ENCODE measurements around the gene CNKSR1. TPM values are rescaled to one million over a fixed set of nuclear protein-coding genes. Genes with fewer than 3 reads are reported as not detected.
A peak's percentile ranks its signal among the peaks of the same experiment; 100 is the strongest.

The CNKSR1 gene, protein sequence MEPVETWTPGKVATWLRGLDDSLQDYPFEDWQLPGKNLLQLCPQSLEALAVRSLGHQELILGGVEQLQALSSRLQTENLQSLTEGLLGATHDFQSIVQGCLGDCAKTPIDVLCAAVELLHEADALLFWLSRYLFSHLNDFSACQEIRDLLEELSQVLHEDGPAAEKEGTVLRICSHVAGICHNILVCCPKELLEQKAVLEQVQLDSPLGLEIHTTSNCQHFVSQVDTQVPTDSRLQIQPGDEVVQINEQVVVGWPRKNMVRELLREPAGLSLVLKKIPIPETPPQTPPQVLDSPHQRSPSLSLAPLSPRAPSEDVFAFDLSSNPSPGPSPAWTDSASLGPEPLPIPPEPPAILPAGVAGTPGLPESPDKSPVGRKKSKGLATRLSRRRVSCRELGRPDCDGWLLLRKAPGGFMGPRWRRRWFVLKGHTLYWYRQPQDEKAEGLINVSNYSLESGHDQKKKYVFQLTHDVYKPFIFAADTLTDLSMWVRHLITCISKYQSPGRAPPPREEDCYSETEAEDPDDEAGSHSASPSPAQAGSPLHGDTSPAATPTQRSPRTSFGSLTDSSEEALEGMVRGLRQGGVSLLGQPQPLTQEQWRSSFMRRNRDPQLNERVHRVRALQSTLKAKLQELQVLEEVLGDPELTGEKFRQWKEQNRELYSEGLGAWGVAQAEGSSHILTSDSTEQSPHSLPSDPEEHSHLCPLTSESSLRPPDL
- under 0.01 and 0.12 TPM in 2 replicates for total RNA-seq (2014; rRNA removed; shearing (Covaris generic))

DNA sequence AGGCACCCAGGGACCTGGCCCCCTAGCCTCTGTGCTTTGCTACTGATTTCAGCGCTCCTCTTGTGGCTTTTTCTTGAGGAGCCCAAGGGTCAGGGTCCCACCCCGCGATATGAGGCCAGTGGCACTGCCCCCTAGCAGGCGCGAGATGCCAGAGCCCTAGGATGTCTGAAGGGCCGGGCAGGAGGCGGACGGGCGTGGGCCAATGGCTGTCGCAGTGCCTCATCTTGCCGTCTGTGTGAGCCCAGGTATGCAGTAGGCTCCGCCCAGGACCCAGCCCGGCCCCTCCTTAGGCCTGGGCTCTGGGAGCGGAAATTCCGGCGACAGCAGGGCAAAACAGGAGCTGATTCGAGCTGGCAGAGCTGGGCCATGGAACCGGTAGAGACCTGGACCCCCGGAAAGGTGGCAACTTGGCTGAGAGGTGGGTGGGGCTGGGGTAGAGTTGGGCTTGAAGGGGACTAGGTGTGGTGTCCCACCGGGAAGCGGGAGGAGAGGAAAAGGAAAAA is at the start of gene CNKSR1:
TSS of gene CNKSR1 (plus strand) at position 310 of the 503 bp plus-strand sequence. CDS start at position 367, 57 bp downstream.
- no peak for DNase-seq (ENCODE audit: low read depth)

DNA sequence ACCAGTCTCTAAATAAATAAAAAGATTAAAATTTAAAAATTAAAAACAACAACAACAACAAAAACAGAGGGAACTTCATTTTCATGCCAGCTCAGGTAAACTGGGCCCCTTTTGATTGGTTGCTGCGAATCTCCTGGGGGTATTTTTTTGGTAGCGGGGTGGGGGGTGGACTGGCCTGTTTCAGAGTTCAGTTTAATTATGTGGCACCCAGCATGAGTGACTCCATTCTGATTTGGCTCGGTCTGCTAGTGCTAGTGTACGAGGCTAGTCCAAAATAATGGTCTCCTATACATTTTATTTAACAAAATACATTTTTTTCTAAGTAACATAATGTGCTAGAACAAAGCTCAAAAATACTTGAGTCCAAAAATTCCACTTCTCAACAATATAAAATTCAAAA is 47.5 kb upstream of the CNKSR1 start:
- DNase-seq (ENCODE audit: low read depth): no peak

DNA sequence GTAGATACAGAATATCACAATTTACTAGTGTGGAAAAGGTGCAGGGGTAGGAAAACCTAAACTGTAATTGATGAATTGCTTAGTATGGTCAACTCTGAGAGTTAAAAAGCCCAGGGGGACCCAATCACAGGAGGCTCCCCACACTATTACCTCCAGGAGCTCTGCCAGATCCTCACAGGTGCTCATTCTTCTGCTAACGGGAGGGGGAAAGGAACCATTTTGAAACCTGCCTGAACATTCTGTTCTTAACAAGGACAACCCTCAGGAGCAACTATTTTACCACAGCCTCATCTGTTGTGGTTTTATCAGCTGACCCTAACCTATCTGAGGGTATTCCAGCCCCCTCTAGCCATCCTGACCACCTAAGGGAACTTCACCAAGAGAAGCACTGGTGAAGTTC is 46.6 kb upstream of the CNKSR1 start:
- no peak for DNase-seq (ENCODE audit: low read depth)

DNA sequence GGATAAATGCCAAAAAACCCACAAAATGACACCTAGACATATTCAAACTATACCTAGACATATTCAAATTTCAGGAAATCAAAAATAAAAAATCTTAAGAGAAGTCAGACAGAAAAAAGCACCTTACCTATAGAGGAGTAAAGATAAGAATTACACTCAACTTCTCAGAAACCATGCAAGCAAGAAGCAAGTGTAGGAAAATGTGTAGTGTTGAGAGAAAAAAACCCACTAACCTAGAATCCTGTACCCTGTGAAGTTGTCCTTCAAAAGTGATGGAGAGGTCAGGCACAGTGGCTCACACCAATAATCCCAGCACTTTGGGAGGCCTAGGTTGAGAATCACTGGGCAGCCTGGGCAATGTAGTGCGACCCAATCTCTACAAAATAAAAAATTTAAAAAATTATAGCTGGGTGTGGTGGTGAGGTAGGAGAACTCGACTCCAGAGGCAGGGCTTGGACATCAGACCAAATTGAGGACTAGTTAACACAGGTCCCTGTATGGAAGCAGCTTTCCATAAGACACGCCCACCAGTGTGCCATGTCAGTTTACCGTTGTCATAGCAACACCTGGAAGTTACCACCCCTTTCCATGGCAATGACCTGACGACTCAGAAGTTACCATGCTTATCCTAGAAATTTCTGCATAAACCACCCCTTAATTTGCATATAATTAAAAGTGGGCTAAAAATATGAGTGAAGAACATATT is 45.0 kb upstream of the CNKSR1 start:
- peak; percentile 44 for DNase-seq (ENCODE audit: low read depth)

DNA sequence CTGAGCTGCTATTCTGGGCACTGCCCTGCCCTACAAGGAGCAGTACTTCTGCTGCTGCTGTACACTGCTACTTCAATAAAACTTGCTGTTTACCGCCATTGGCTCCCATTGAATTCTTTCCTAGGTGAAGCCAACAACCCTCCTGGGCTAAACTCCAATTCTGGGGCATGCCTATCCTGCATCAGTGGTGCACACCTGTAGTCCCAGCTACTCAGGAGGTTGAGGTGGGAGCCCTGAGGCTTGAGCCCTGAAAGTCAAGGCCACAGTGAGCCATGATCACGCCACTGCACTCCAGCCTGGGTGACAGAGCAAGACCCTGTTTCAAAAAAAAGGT is 44.5 kb upstream of the CNKSR1 start:
- DNase-seq (ENCODE audit: low read depth): no peak

DNA sequence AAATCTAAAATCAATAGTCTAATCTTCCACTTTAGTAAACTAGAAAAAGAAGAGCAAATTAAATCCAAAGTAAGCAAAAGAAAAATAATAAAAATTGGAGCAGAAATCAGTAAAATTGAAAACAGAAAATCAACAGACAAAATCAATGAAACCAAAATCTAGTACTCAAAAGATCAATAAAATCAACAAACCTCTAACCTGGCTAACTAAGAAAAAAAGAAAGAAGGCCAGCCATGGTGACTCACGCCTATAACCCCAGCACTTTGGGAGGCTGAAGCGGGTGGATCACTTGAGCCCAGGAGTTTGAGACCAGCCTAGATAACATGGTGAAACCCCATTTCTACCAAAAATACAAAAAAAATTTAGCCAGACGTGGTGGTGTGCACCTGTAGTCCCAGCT is 42.8 kb upstream of the CNKSR1 start:
- no peak for DNase-seq (ENCODE audit: low read depth)

DNA sequence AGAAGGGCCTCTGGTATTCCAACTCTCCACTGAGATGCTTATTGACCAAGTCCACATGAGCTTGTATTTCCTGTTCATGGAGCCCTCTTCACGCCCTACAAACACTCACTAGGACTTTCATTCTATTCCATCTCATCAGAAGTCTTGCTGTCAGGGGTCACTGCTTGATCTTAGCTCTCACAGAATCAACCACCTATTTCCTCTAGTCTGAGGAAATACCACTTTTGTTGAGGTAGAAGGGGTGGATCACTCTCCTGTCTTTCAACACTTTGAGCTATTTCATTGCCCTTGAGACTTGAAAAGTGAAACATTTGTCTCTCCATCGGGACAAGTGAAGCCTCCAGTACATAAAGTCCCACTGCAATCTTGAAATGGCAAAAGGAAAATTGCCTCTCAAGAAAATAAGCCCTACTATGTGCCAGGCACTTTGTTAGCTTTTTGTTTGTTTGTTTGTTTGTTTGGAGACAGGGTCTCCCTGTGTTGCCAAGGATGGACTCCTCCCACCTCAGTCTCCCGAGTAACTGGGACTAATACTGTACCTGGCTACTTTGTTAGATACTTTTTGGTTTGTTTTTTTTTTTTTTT is 38.2 kb upstream of the CNKSR1 start:
- DNase-seq (ENCODE audit: low read depth): no peak

DNA sequence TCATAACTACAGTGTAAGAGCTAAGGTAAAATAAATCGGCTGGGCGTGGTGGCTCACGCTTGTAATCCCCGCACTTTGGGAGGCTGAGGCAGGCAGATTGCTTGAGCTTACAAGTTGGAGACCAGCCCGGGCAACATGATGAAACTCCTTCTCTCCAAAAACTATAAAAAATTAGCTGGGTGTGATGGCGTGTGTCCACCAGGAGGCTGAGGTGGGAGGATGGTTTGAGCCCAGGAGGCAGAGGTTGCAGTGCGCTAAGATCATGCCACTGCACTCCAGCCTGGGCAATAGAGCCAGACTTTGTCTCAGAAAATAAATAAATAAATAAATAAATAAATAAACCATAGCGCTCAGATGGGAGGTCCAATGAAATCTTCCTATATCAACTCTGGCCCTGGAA is 35.1 kb upstream of the CNKSR1 start:
- no peak for DNase-seq (ENCODE audit: low read depth)

DNA sequence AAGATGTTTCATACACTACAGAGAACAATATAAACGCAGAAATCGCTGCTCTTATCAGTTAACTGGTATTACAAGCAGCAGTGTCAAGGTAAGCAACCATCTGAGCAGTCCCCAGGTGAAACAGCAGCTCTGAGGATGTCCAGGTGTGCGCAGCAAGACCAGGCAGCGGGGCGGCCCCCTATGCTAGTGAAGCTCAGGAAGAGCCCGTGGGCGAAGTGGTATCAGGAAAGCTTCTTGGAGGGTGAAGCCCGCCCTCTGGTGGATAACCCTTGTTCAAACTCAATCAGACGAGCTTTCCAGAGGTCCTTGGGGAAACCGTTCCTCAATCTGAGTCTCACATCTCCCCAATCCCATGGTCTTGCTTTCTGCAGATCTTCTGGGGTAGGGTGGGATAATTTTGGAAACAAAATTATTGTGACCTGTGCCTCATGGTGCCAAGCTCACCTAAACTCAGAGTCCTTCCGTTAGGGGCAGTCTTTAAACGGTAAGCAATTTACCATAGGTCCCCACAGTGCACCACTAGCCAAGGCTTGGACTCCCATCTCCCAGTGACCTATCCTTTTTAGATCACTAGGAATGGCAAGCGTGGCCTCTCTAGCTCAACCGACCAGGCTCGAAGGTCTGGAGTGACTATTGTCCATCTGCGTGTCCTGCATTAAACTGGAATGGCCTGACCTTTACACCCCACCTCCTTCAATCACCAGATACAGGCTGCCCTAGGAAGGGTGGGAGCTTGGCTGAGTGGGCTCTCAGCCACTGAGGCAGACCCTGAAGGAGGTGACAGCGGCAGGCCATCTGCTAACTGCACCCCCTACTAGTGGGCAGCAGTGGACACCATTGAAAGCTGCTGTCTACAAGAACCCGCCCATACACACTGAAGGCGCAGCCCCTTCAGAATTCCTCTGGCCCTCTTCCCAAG is 32.0 kb upstream of the CNKSR1 start:
- peak; percentile 78 for DNase-seq (ENCODE audit: low read depth)

DNA sequence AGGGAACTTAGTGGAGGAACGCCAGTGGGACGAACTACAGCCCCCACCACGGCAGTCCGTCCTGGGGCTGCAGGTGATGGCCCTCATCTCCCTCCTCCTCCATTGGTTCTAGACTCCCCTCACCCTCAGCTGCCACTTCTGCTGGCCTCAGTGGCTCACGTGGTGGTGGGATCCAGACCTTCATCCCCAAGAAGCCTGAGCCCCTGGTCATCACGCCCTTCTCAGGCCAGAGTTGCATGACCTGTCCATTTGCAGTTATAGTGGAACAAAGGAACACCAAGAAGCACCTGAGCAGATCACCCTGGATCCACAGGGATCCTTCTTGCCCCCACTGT is 31.4 kb upstream of the CNKSR1 start:
- no peak for DNase-seq (ENCODE audit: low read depth)

DNA sequence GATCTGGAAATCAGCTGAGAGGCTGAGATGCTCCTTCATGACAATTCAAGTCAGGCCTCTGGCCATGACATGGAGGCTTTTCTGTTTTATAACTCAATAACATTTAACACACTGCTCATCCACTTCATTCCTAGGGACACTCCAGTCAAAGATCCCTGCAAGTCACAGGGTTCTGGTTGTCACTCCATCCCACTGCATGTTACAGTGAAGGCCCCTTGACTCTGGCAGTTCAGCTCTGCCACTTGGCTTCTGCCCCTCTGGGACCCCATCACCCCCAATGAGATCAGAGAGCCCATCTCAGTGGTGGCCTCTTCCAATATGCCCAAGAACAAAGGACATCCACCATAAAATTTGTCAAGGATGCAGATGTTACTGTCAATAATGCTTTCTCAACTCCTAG is 28.4 kb upstream of the CNKSR1 start:
- no peak for DNase-seq (ENCODE audit: low read depth)

DNA sequence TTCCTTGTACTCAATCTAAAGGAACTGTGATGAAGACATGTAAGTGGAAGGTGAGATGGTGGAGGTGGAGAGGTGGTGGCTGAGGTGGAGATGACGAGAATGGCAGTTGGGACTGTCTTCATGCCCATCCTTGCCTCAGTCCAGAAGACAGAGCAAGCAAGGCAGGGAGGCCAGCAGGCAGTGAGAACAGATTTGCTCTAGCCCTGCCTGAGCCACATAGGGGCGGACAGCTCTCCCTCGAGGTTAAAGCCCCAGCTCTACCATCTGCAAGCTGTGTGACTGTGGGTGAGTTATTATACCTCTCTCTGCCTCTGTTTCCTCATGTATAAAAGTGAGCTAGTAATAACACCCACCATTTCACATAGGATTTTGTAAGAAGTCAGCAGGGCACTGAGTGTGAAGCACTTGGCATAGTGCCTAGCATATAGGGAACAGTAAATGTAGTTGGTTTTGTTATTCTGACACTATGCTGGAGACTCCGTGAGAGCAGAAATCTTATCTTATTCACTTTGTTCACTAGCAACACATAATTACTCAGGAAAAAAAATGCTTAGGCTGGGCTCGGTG is 23.2 kb upstream of the CNKSR1 start:
- DNase-seq (ENCODE audit: low read depth): no peak

DNA sequence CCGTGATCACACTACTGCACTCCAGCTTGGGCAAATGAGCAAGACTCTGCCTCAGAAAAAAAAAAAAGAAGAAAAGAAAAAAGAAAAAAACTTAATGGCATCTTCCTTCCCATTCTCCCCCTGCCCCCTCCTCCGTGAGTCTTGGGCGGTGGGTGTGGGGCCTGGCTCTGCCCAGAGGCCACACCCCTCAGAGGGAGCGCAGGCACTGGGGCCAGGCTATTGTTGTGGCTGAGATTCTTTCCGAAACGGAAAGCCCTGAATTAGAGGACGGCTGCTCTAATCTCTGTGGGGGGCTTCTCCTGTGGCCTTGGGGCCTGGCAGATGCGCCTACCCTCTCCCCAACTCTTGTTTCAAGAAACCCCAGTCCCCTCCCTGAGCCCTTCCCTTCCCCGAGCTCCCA is 22.5 kb upstream of the CNKSR1 start:
- no peak for DNase-seq (ENCODE audit: low read depth)

DNA sequence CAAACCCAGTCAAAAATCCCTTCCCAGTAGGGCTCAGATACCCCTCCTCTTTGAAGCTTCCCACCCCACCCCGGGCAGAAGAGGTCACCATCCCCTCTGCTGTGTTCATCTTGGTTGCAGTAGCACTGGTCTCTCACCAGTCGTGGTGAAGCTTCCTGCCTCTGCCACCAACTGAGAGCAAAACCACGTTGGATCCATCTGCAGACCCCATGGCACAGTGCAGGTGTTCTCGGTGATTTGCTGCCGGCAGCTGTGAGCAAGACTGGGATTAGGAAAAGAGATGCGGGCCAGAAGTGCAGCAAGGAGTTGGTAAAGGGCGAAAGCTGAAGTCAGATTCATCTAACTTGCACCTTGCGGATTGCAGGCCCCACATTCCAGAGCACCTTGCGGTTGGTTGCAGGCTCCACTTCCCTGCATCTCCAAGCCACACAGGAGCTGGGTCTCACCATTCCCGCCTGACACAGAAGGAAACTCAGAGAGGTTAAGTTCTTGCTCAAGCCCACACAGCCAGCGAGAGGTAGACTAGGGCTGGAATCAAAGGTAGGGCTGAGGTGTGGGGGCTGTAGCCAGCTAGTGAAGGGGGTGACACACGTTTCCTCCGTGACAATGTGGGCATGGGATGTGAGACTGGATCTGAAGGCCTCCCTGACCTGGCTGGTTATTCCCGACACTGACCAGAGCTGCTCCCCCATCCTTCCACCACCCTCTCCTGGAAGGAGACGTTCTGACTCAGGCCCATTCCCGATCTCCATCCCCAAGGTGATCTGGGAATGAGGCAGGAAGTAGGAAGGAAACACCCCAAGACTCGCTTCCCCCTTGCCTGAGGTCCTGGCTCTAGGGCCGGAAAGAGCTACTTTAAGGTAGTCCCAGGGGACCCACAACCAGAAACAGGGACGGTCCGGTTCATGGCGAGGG is 21.7 kb upstream of the CNKSR1 start:
- no peak for DNase-seq (ENCODE audit: low read depth)

DNA sequence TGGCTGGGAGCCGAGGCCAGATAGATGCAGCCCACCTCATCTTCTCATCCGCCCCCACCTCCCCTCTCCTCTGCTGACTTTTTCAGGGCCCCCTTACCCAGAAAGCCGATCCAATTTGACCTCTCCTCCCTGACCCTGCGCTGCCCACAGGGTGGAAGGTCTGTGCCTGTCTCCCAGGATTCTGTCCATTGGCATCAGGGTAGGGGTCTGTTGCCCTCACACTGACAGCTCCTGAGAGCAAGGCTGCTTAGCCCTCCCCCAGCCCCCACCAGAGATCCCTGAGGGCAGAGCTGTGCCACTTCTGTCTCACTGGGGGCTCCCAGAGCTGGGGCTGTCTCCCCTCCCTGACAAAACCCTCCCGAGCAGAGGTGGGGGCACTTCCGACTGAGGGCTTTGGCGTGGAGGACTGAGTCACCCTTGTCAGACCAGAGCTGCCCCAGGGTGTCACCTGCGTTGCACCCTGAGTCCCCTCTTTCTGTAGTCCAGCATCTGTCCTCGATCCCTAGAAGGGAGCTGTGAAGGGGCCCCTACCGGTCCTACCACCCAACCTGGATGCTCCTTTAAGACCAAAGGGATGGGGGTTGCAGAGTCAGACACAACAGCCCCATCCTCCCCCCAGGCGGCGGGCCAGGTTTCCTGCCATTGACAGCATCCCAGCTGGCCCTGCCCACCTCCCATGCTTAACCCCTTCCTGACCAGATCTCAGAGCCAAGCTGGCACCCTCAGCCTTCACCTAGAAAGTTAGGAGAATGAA is 20.8 kb upstream of the CNKSR1 start:
- DNase-seq (ENCODE audit: low read depth): peak; percentile 15

DNA sequence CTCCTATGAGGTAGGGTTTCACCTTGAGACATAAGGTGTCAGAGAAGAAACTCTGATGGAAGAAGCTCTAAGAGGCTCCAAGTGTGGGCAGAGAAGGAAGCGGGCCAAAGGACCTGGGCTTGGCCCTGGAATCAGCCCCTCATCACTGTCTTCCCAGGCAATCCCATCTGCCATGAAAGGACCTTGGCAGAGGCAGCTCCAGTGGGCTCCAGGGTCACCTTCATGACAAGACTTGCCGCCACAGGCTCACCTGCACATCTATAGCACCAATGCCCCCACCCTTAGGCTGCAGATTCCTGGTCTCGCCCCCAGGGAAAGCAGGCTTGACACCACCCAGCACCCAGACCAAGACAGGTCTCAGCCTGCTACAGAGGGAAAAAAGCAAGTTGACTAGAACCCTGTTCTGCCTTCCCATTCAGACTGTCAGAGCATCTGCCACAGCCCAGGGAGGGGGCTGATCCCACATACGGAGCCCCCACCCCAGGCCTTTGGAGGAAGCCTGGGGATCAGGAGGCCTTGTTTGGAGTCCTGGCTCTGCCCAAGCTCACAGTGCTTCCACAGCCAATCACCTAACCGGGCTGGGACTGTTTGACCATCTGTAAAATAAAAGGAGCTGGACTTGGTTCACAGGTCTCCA is 18.9 kb upstream of the CNKSR1 start:
- DNase-seq (ENCODE audit: low read depth): no peak

DNA sequence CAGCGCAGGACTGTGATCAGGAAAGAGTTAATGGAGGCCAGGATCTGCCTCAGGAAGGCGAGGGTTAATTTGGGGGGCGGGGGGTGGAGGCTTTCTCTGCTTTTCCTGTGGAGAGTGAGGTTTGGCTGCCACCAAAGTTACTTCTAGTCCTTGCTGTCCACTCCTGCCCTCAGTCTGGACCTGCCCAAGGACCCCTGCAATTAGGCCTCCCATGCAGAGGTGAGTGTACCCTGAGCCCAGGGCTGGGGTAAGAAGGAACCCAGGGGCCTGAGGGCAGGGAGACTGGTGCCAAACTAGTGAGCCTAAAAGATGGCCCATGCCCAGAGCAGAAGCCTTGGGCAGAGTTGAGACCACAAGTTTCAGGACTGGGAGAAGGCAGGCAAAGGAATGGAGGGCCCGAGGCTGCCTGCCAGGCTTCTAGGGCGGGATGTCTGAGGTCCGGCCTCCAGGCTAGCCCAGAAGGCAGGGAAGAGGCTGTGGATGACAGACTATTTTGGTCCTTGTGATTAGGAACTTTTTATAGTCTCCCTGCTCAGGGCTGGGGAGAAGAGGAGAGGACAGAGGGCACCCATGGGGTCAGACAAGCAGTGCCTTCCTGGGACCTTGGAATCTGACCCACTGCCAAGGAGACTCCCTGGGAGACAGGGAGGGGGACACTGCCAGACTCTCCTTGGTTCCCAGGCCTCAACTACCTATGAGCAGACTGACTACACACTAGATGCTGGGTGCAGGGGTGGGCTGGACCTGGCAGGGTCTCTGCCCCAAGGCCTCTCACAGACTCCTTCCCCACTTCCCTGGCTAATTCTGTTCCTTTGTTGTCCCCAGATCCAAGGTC is 18.2 kb upstream of the CNKSR1 start, which contains the start of gene FAM110D:
TSS of gene FAM110D (plus strand) at position 172 of the 835 bp plus-strand sequence. CDS start 2,213 bp downstream, outside the sequence.
- DNase-seq (ENCODE audit: low read depth): no peak

DNA sequence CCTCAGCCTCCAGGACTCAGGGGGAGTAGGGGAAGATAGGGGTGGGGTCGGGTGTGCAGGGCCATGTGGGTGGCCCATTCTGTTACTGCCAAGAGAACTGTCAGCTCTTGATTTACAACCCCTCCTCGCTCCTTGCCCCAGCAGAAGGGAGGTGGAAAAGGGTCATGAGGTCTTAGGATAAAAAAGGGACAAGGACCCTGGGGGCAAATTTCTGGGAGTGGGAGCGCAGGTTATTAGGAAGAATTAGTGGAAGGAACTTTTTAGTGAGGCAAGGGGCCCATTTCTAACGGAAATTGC is 17.6 kb upstream of the CNKSR1 start:
- no peak for DNase-seq (ENCODE audit: low read depth)
